DOHH2 (cell line): Measurements from ENCODE around the gene TEX264.

Experiments
- H3F3A ChIP-seq: fragments of 200-600 bp; sonication (generic), shearing (Covaris generic); 2 replicates; pipeline ENCODE4 v1.6.0; 2016; ENCODE audit warnings: antibody characterized with exemption, mild to moderate bottlenecking; ENCODE audit not compliant: control insufficient read depth, insufficient read depth
- H3K27ac ChIP-seq: fragments of 200-600 bp; sonication (generic); 2 replicates; pipeline ENCODE4 v1.5.1; 2014; ENCODE audit warnings: low read depth, mild to moderate bottlenecking, low read length, moderate library complexity
- H3K27me3 ChIP-seq: fragments of 200-600 bp; sonication (generic); 2 replicates; pipeline ENCODE4 v1.6.1; 2014; ENCODE audit warnings: mild to moderate bottlenecking, low read length, mixed read lengths; ENCODE audit not compliant: control insufficient read depth
- H3K36me3 ChIP-seq: fragments of 200-600 bp; sonication (generic); 2 replicates; pipeline ENCODE4 v1.6.1; 2014; ENCODE audit warnings: mild to moderate bottlenecking, low read length, moderate library complexity, mixed read lengths; ENCODE audit not compliant: control insufficient read depth
- H3K4me1 ChIP-seq: fragments of 200-600 bp; sonication (generic); 2 replicates; pipeline ENCODE4 v1.6.1; 2014; ENCODE audit warnings: mild to moderate bottlenecking, low read length, mixed read lengths; ENCODE audit not compliant: control insufficient read depth
- H3K4me2 ChIP-seq: fragments of 200-600 bp; sonication (generic); 2 replicates; pipeline ENCODE4 v1.6.0; 2014; ENCODE audit warnings: mild to moderate bottlenecking, low read length, moderate library complexity
- H3K4me3 ChIP-seq: fragments of 200-600 bp; sonication (generic); 2 replicates; pipeline ENCODE4 v1.5.1; 2014; ENCODE audit warnings: mild to moderate bottlenecking, low read length, mixed read lengths
- H3K79me2 ChIP-seq: fragments of 200-600 bp; sonication (generic); 2 replicates; pipeline ENCODE4 v1.6.1; 2014; ENCODE audit warnings: mild to moderate bottlenecking, low read length, mixed read lengths; ENCODE audit not compliant: control insufficient read depth
- H3K9me2 ChIP-seq: fragments of 200-600 bp; sonication (generic); replicated peaks from 2 replicates; pipeline ENCODE4 v1.6.1; 2014; ENCODE audit warnings: mild to moderate bottlenecking, low read length, mixed read lengths; ENCODE audit not compliant: control insufficient read depth
- H3K9me3 ChIP-seq: fragments of 200-600 bp; sonication (generic); 2 replicates; pipeline ENCODE4 v1.6.1; 2014; ENCODE audit warnings: antibody characterized with exemption, low read length, mixed read lengths; ENCODE audit not compliant: control insufficient read depth, insufficient read depth
- H4K20me1 ChIP-seq: fragments of 200-600 bp; sonication (generic); 2 replicates; pipeline ENCODE4 v1.6.0; 2014; ENCODE audit warnings: low read depth, mild to moderate bottlenecking, antibody characterized with exemption, low read length, moderate library complexity; ENCODE audit not compliant: control insufficient read depth, insufficient read depth
- CTCF ChIP-seq: fragments of 200-600 bp; sonication (generic); IDR thresholded peaks from one replicate; pipeline ENCODE4 v1.5.1; 2014; ENCODE audit warnings: antibody characterized with exemption, mild to moderate bottlenecking, low read depth, low read length; ENCODE audit not compliant: poor library complexity, severe bottlenecking
- EZH2phosphoT487 ChIP-seq: fragments of 200-600 bp; sonication (generic); IDR thresholded peaks from 2 replicates; pipeline ENCODE4 v1.6.1; 2017; ENCODE audit warnings: borderline replicate concordance, mild to moderate bottlenecking, antibody characterized with exemption, low read length, moderate library complexity, mixed read lengths

TEX264 gene

GRCh38 chr3:51716805-51717204 lies 45.8 kb downstream of the TEX264 start:
- Histone ChIP-seq H3K4me1 (peaks cover 42% of the 10 kb centered on the region), H3K4me2 (no peak overlapping the region), H4K20me1 (no peaks in the 10 kb centered on the region), H3K27ac (no peak overlapping the region), H3K9me2 (no peaks in the 10 kb centered on the region), H3K4me3 (no peak overlapping the region), H3F3A (peaks cover 3% of the 10 kb centered on the region; the same call in 1 of the 2 replicates), H3K27me3 (no peaks in the 10 kb centered on the region), H3K9me3 (no peaks in the 10 kb centered on the region), H3K79me2 (no peaks in the 10 kb centered on the region), H3K36me3 (no peaks in the 10 kb centered on the region)
- TF ChIP-seq EZH2phosphoT487 (no peak), CTCF (no peak)

GRCh38 chr3:51717446-51717845 lies 46.4 kb downstream of the TEX264 start:
- Histone ChIP-seq H3K36me3 (no peaks in the 10 kb centered on the region), H3K27ac (no peak overlapping the region), H3F3A (peaks cover 5% of the 10 kb centered on the region; the same call in 1 of the 2 replicates), H4K20me1 (no peaks in the 10 kb centered on the region), H3K9me3 (no peaks in the 10 kb centered on the region), H3K4me1 (peaks cover 48% of the 10 kb centered on the region), H3K4me2 (no peak overlapping the region), H3K9me2 (no peaks in the 10 kb centered on the region), H3K27me3 (no peaks in the 10 kb centered on the region), H3K4me3 (no peak overlapping the region), H3K79me2 (no peaks in the 10 kb centered on the region)
- TF ChIP-seq EZH2phosphoT487 (no peak), CTCF (no peak)

- Histone ChIP-seq H3K79me2 (no peaks in the 10 kb centered on the region), H3K27ac (no peak overlapping the region), H3K36me3 (no peaks in the 10 kb centered on the region), H4K20me1 (no peaks in the 10 kb centered on the region), H3F3A (peaks cover 5% of the 10 kb centered on the region; the same call in 1 of the 2 replicates), H3K9me2 (no peaks in the 10 kb centered on the region), H3K4me1 (peaks cover 48% of the 10 kb centered on the region), H3K27me3 (no peaks in the 10 kb centered on the region), H3K4me2 (no peak overlapping the region), H3K4me3 (no peak overlapping the region), H3K9me3 (no peaks in the 10 kb centered on the region)
- no peak for TF ChIP-seq EZH2phosphoT487
- no peak for TF ChIP-seq CTCF
Measured at GRCh38 chr3:51717947-51718346, 46.9 kb downstream of the TEX264 start.
